ENCODE results near the gene SLC9A3. TPM values are rescaled to one million over a fixed set of nuclear protein-coding genes. Genes with fewer than 3 reads are reported as not detected.
A peak's percentile ranks its signal among the peaks of the same experiment; 100 is the strongest.

SLC9A3 gene
- total RNA-seq, 1 donor, result 0.86 TPM

GRCh38 chr5:455806-456205 is 68.4 kb downstream of the SLC9A3 start:
- DNase-seq (ENCODE audit: low read depth), result no peak
- H3K4me3 ChIP-seq (ENCODE audit: low read depth, low read length), result no peak overlapping the region
- TF ChIP-seq CTCF (IDR thresholded peaks at IDR 0.05; ENCODE audit: insufficient read depth, low read depth, low read length), result no peak

- no peak for DNase-seq (ENCODE audit: low read depth)
- H3K4me3 ChIP-seq (ENCODE audit: low read depth, low read length), result no peak overlapping the region
- TF ChIP-seq CTCF (IDR thresholded peaks at IDR 0.05; ENCODE audit: insufficient read depth, low read depth, low read length), result no peak
Measured at GRCh38 chr5:454936-455335, 69.3 kb downstream of the SLC9A3 start.

- no peak for TF ChIP-seq CTCF (IDR thresholded peaks at IDR 0.05; ENCODE audit: insufficient read depth, low read depth, low read length)
Measured at GRCh38 chr5:453725-454481, 70.3 kb downstream of the SLC9A3 start.

GRCh38 chr5:452978-453710 is 71.1 kb downstream of the SLC9A3 start:
- H3K4me3 ChIP-seq (ENCODE audit: low read depth, low read length), result no peak overlapping the region
- TF ChIP-seq CTCF (IDR thresholded peaks at IDR 0.05; ENCODE audit: insufficient read depth, low read depth, low read length), result no peak
- DNase-seq (ENCODE audit: low read depth), result peak; percentile 68

More at GRCh38 chr5:453725-454481, 70.3 kb downstream of the SLC9A3 start:
- H3K4me3 ChIP-seq (ENCODE audit: low read depth, low read length), result no peak overlapping the region
- no peak for DNase-seq (ENCODE audit: low read depth)

- TF ChIP-seq CTCF (IDR thresholded peaks at IDR 0.05; ENCODE audit: insufficient read depth, low read depth, low read length), result no peak
- H3K4me3 ChIP-seq (ENCODE audit: low read depth, low read length), result no peak overlapping the region
- DNase-seq (ENCODE audit: low read depth), result no peak
Measured at GRCh38 chr5:451587-452458, 72.4 kb downstream of the SLC9A3 start.

- no peak overlapping the region for H3K4me3 ChIP-seq (ENCODE audit: low read depth, low read length)
- no peak for DNase-seq (ENCODE audit: low read depth)
- no peak for TF ChIP-seq CTCF (IDR thresholded peaks at IDR 0.05; ENCODE audit: insufficient read depth, low read depth, low read length)
Measured at GRCh38 chr5:449151-449550, 75.1 kb downstream of the SLC9A3 start.

Measured in fibroblast of villous mesenchyme (primary cell).